ENCODE data around the gene CUL2.

DNA sequence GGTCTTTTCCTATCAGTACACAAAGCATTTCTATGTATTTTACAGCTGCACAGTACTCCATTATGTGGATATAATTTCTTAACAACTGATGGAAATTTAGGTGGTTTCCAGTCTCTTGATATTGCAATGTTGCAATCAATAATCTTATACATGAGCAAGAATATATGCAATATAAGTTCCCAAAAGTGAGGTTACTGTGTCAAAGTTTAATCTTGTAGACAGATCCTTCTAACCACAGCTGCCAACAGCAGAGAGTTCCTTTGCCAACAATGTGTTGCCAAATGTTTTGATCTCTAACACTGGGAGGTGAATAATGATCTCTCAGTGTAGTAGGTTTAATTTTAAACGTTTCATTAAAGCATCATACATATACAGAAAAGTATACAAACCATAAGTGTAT, 54.5 kb downstream of the CUL2 start:
- TF ChIP-seq SRF (IDR thresholded peaks at IDR 0.05; ENCODE audit: low read depth) (no peak), CEBPB (IDR thresholded peaks at IDR 0.05; ENCODE audit: low read depth) (no peak), RAD21 (IDR thresholded peaks at IDR 0.05; ENCODE audit: low read depth) (no peak), EZH2phosphoT487 (IDR thresholded peaks at IDR 0.05; ENCODE audit: borderline replicate concordance) (no peak), POLR2A (IDR thresholded peaks at IDR 0.05; ENCODE audit: borderline replicate concordance, extremely low read depth, insufficient read depth, insufficient read length) (no peak), SP1 (IDR thresholded peaks at IDR 0.05; ENCODE audit: low read depth) (no peak), JUND (IDR thresholded peaks at IDR 0.05) (no peak), ZNF274 (IDR thresholded peaks at IDR 0.05; ENCODE audit: low read depth, low read length) (no peak), POLR2AphosphoS5 (IDR thresholded peaks at IDR 0.05; ENCODE audit: low read depth, low read length) (no peak), EZH2 (IDR thresholded peaks at IDR 0.05) (no peak)
- TF ChIP-seq, protein P1, sequence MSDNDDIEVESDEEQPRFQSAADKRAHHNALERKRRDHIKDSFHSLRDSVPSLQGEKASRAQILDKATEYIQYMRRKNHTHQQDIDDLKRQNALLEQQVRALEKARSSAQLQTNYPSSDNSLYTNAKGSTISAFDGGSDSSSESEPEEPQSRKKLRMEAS (IDR thresholded peaks at IDR 0.05), result no peak
- TF ChIP-seq, protein P2, sequence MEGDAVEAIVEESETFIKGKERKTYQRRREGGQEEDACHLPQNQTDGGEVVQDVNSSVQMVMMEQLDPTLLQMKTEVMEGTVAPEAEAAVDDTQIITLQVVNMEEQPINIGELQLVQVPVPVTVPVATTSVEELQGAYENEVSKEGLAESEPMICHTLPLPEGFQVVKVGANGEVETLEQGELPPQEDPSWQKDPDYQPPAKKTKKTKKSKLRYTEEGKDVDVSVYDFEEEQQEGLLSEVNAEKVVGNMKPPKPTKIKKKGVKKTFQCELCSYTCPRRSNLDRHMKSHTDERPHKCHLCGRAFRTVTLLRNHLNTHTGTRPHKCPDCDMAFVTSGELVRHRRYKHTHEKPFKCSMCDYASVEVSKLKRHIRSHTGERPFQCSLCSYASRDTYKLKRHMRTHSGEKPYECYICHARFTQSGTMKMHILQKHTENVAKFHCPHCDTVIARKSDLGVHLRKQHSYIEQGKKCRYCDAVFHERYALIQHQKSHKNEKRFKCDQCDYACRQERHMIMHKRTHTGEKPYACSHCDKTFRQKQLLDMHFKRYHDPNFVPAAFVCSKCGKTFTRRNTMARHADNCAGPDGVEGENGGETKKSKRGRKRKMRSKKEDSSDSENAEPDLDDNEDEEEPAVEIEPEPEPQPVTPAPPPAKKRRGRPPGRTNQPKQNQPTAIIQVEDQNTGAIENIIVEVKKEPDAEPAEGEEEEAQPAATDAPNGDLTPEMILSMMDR (IDR thresholded peaks at IDR 0.05 in 2 of 3, conservative IDR thresholded peaks at IDR 0.05 in 1 of 3; ENCODE audit: borderline replicate concordance in 1 of 3, insufficient read depth in 1 of 3, low read depth in 2 of 3, low read length in 2 of 3), result no peak
- TF ChIP-seq, protein P3, sequence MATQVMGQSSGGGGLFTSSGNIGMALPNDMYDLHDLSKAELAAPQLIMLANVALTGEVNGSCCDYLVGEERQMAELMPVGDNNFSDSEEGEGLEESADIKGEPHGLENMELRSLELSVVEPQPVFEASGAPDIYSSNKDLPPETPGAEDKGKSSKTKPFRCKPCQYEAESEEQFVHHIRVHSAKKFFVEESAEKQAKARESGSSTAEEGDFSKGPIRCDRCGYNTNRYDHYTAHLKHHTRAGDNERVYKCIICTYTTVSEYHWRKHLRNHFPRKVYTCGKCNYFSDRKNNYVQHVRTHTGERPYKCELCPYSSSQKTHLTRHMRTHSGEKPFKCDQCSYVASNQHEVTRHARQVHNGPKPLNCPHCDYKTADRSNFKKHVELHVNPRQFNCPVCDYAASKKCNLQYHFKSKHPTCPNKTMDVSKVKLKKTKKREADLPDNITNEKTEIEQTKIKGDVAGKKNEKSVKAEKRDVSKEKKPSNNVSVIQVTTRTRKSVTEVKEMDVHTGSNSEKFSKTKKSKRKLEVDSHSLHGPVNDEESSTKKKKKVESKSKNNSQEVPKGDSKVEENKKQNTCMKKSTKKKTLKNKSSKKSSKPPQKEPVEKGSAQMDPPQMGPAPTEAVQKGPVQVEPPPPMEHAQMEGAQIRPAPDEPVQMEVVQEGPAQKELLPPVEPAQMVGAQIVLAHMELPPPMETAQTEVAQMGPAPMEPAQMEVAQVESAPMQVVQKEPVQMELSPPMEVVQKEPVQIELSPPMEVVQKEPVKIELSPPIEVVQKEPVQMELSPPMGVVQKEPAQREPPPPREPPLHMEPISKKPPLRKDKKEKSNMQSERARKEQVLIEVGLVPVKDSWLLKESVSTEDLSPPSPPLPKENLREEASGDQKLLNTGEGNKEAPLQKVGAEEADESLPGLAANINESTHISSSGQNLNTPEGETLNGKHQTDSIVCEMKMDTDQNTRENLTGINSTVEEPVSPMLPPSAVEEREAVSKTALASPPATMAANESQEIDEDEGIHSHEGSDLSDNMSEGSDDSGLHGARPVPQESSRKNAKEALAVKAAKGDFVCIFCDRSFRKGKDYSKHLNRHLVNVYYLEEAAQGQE (IDR thresholded peaks at IDR 0.05; ENCODE audit: low read depth), result no peak
- TF ChIP-seq, protein P4, sequence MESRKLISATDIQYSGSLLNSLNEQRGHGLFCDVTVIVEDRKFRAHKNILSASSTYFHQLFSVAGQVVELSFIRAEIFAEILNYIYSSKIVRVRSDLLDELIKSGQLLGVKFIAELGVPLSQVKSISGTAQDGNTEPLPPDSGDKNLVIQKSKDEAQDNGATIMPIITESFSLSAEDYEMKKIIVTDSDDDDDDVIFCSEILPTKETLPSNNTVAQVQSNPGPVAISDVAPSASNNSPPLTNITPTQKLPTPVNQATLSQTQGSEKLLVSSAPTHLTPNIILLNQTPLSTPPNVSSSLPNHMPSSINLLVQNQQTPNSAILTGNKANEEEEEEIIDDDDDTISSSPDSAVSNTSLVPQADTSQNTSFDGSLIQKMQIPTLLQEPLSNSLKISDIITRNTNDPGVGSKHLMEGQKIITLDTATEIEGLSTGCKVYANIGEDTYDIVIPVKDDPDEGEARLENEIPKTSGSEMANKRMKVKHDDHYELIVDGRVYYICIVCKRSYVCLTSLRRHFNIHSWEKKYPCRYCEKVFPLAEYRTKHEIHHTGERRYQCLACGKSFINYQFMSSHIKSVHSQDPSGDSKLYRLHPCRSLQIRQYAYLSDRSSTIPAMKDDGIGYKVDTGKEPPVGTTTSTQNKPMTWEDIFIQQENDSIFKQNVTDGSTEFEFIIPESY (IDR thresholded peaks at IDR 0.05; ENCODE audit: extremely low read depth, insufficient replicate concordance, low read length), result no peak

All from HCT116 (cell line).